ENCODE measurements around the gene VSIG10L.

DNA sequence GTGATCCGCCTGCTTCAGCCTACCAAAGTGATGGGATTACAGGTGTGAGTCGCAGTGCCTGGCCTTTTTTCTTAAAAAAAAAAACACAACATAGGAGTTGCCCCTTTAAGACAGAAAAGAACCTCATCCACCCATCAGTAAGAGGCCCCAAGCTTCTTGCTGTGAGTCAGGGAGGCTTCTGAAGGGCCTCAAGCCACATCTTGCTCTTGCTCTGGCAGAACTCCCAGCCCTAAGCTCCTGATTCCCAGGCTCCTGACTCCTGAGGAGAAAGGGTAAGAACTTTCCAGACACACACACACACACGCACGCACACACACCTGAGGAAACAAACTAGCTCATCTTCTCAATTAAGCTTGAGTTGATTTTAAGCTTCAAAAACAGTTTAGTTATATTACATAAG, 17.4 kb upstream of the VSIG10L start:
- TF ChIP-seq CTCF (IDR thresholded peaks at IDR 0.05) (no peak), POLR2A (IDR thresholded peaks at IDR 0.05) (no peak)
